Right lobe of liver (tissue), 6 donors: ENCODE data around the gene MT1H. TPM values are rescaled to one million over a fixed set of nuclear protein-coding genes. Genes with fewer than 3 reads are reported as not detected.

ENCODE experiments used
- ATAC-seq, 4 donors: fragments of 200-7000 bp; cut with Tn5 transposase; one replicate each; pipeline ENCODE4 v1.9.1; 2020; ENCODE audit warnings: mild to moderate bottlenecking in 4 of 4, moderate library complexity in 4 of 4
- DNase-seq, 3 donors: peaks; one replicate each; pipeline ENCODE4 v3.0.0-alpha.2; 2020
- H3K27ac ChIP-seq, 3 donors: fragments of 200-600 bp; one replicate each; pipeline ENCODE4 v1.8.0; 2022
- H3K27me3 ChIP-seq, 2 donors: fragments of 200-600 bp; one replicate each; pipeline ENCODE4 v1.8.0; 2022
- H3K36me3 ChIP-seq, 4 donors: fragments of 200-600 bp; sonication (generic) in 1 of 4; one replicate each; pipeline versions ENCODE4 v1.5.1 to v1.8.0; 2017 to 2022; ENCODE audit warnings: control low read depth in 1 of 4
- H3K4me1 ChIP-seq, 4 donors: fragments of 200-600 bp; sonication (generic) in 1 of 4; one replicate each; pipeline versions ENCODE4 v1.5.1 to v1.8.0; 2017 to 2022; ENCODE audit warnings: control low read depth in 1 of 4
- H3K4me3 ChIP-seq, 3 donors: fragments of 200-600 bp; one replicate each; pipeline ENCODE4 v1.8.0; 2022
- H3K9me3 ChIP-seq, 4 donors: fragments of 200-600 bp; sonication (generic) in 1 of 4; one replicate each; pipeline versions ENCODE4 v1.5.1 to v1.8.0; 2017 to 2022; ENCODE audit warnings: control low read depth in 1 of 4
- POLR2A ChIP-seq: fragments of 450-650 bp; IDR thresholded peaks from one replicate; pipeline ENCODE4 v1.6.1; 2017; ENCODE audit warnings: antibody characterized with exemption, mild to moderate bottlenecking
- WGBS: methylation state at CpG from one replicate; pipeline ENCODE4 v1.1.6; 2018; ENCODE audit warnings: low coverage, low lambda C conversion rate; ENCODE audit not compliant: insufficient coverage; ENCODE audit errors: missing lambda C conversion rate; 5-methylcytosine and 5-hydroxymethylcytosine counted together
- intact Hi-C, 2 donors: fragments of 100-400 bp; cut with DNase I; formaldehyde crosslinking; loops; one replicate each; pipeline versions ENCODE4 v1.11.2 to v1.14.1; 2022
- total RNA-seq, 6 experiments: library from RNA; depleted of rRNA in 2 of 6; stranded (reverse); fragments of >200 nt in 2 of 6; fragmentation: NEBNext Ultra II Directional in 3 of 6; extraction: Animal tissue kit (Norgen Biotek cat#: 25700) in 3 of 6; gene quantifications; one replicate each; pipeline versions ENCODE4 v1.1.0 to v1.2.4, GENCODE V29; 2016 to 2023
- TF ChIP-seq, protein P1 (sequence below), 4 donors: fragments of 200-600 bp in 3 of 4; fragments of 450-650 bp in 1 of 4; IDR thresholded peaks; one replicate each; pipeline versions ENCODE4 v1.5.1 to v1.8.0; 2016 to 2022; ENCODE audit warnings: antibody characterized with exemption in 4 of 4, mild to moderate bottlenecking in 2 of 4
- donor health status: DM: no; HTN: yes; CAD: no.
- donor health status: DM: no; HTN: no; CAD: no.
- donor health status: DM: no; HTN: no; CAD: no.
- donor health status: DM: no; HTN: yes; CAD: no.
- donor health status: DM: no; HTN: yes; CAD: no.

MT1H gene
- total RNA-seq, 6 experiments from 2014 or later: 0.74 to 1,258 (median 358) TPM; not detected in 1

DNA sequence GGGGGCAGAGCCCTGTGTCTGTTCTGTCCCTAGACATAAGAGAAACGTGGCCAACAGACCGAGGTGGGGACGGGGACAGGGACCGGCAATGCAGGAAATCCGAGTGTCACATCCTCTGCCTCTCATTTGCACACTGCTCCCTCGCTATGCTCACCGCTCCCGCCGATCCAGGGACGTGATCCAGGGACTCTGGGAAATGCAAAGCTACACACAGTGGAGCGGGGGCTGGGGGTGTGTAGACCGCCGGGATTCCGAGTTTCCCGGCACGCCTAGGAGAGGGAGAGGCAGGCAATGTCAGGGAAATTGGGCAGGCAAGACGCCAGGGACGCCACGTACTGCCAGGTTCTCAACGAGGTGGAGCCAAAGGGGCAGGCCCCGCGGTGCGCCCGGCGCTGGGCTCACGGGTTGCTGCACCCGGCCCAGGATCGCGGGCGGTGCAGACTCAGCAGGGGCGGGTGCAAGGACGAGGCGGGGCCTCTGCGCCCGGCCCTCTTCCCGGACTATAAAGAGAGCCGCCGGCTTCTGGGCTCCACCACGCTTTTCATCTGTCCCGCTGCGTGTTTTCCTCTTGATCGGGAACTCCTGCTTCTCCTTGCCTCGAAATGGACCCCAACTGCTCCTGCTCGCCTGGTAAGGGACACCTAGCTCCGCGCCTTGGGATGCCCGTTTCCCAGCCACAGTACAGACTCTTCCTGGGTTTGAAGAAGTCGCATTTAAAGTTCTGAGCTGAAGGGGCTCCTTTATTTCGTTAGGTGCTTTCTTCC lies 12.5 kb downstream of the MT1H start, which contains the start of gene MT1X:
Gene MT1X, plus strand, starts transcription at position 532 of the 764 bp plus-strand sequence. Its CDS starts 71 bp downstream, at position 603.
- no peaks in the 10 kb centered on the region for H3K27me3 ChIP-seq
- intact Hi-C loops: no loop called here
- peaks cover 0 to 21% (median 5%) of the 10 kb centered on the region in 4 donors for H3K4me1 ChIP-seq
- peak; percentile 97 for TF ChIP-seq POLR2A
- TF ChIP-seq, protein P1, sequence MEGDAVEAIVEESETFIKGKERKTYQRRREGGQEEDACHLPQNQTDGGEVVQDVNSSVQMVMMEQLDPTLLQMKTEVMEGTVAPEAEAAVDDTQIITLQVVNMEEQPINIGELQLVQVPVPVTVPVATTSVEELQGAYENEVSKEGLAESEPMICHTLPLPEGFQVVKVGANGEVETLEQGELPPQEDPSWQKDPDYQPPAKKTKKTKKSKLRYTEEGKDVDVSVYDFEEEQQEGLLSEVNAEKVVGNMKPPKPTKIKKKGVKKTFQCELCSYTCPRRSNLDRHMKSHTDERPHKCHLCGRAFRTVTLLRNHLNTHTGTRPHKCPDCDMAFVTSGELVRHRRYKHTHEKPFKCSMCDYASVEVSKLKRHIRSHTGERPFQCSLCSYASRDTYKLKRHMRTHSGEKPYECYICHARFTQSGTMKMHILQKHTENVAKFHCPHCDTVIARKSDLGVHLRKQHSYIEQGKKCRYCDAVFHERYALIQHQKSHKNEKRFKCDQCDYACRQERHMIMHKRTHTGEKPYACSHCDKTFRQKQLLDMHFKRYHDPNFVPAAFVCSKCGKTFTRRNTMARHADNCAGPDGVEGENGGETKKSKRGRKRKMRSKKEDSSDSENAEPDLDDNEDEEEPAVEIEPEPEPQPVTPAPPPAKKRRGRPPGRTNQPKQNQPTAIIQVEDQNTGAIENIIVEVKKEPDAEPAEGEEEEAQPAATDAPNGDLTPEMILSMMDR (IDR thresholded peaks at IDR 0.05): no peak
- H3K36me3 ChIP-seq: peaks cover 0 to 5% (median 0%) of the 10 kb centered on the region in 4 donors
- no peaks in the 10 kb centered on the region for H3K9me3 ChIP-seq
- H3K4me3 ChIP-seq: peak within 1 kb of the TSS; percentile 54 to 82 (median 71)
- DNase-seq (peak; percentile 97 to 99 (median 97)), ATAC-seq (peak; percentile 78 to 90 (median 82))
- WGBS: 0% methylated on average over 16 of the region's 49 CpGs
- H3K27ac ChIP-seq: peak within 1 kb of the TSS; percentile 74 to 83 (median 76)

DNA sequence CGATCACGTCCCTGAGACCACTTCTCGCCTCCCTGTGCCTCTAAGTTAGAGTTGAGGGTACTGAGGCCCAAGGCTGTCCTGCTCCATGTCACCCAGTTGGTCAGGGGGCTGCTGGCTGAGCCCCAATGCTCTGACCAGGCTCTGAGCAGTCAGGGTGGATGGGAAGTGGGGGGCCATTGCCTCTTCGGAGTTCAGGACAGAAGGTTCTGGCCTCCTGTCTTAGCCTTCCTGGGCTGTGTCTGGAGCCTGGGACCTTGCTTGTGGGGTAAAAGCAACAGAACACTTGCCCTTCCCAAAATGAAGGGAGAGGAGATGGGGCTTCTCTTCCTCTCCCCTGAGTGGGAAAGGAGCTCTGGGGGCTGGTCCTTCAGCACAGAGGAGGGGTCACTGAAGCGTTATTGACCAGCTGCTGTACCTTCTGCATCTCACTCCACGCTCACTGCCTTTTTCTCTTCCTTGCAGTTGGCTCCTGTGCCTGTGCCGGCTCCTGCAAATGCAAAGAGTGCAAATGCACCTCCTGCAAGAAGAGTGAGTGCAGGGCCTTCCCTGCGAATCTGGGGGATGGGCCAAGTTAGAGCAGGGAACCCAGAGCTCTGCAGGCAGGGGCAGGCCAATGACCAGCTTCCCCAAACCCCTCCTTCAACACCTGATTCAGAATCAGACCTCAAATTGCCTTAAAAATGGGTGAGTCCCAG lies 13.2 kb downstream of the MT1H start:
- Histone ChIP-seq H3K4me1 (peaks cover 0 to 21% (median 5%) of the 10 kb centered on the region in 4 donors), H3K27ac (peak overlapping the region; percentile 74 to 83 (median 76)), H3K9me3 (no peaks in the 10 kb centered on the region), H3K27me3 (no peaks in the 10 kb centered on the region), H3K36me3 (peaks cover 0 to 5% (median 0%) of the 10 kb centered on the region in 4 donors), H3K4me3 (peak overlapping the region; percentile 54 to 82 (median 71))
- intact Hi-C loops: no loop called here
- ATAC-seq (peak in 3 of 4 donors; percentile 0 to 4 (median 1)), DNase-seq (peak in 1 of 3 donors; percentile 63)
- 6% methylated on average over 3 of the region's 8 CpGs for WGBS
- peak; percentile 84 for TF ChIP-seq POLR2A
- TF ChIP-seq, protein P1 (IDR thresholded peaks at IDR 0.05): no peak

DNA sequence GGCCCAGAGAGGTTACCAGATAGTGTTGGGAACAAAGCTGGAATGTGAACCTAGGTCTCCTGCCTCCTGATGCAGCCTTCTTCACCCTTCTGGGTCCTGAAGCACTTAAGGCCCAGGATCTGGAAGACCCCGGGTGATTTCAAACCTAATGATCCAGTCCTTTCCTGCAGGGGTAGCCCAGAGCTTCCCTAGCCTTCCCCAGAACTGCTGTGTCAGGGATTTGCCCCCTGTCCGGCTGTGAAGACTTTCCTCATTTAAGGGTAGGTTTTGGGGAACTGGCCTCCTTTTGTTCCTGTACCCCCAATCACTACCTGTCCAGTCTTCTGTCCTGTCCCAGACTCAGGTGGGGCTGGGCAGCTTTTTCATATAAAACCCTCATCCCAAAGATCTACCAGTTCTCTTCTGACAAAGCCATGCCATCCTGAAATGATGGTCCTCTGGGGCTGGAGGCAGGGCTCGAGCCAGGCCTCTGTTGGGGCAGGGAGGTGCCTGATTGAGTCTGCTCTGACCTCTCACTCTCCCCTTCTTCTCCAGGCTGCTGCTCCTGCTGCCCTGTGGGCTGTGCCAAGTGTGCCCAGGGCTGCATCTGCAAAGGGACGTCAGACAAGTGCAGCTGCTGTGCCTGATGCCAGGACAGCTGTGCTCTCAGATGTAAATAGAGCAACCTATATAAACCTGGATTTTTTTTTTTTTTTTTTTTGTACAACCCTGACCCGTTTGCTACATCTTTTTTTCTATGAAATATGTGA lies 14.0 kb downstream of the MT1H start:
- peaks cover 0 to 21% (median 5%) of the 10 kb centered on the region in 4 donors for H3K4me1 ChIP-seq
- ATAC-seq: peak in 2 of 4 donors; percentile 1 to 7
- no peaks in the 10 kb centered on the region for H3K27me3 ChIP-seq
- intact Hi-C loops: no loop called here
- peak in 2 of 3 donors; percentile 60 to 73 for DNase-seq
- H3K4me3 ChIP-seq: peak overlapping the region; percentile 54 to 82 (median 71)
- H3K36me3 ChIP-seq: peaks cover 0 to 5% (median 0%) of the 10 kb centered on the region in 4 donors
- WGBS: 28% methylated on average over 4 of the region's 5 CpGs
- peak overlapping the region; percentile 74 to 83 (median 76) for H3K27ac ChIP-seq
- H3K9me3 ChIP-seq: no peaks in the 10 kb centered on the region
- TF ChIP-seq, protein P1 (IDR thresholded peaks at IDR 0.05): no peak
- TF ChIP-seq POLR2A: peak; percentile 21
